A673 (cell line): ENCODE data around the gene AJAP1. TPM values are rescaled to one million over a fixed set of nuclear protein-coding genes. Genes with fewer than 3 reads are reported as not detected.

Experiments used
- BruUV-seq: library from RNA; stranded (reverse); fragments of 400-500 nt; replicated peaks from 2 replicates; lab custom pipeline; 2021; lab: Mats Ljungman, UMichigan
- CTCF ChIA-PET: fragments of 300-600 bp; sonication (Branson Sonifier 250); formaldehyde crosslinking; loops from one replicate; lab custom pipeline; 2022; ENCODE audit warnings: antibody characterized with exemption; lab: Charles Lee
- POLR2A ChIA-PET: fragments of 300-600 bp; sonication (Branson Sonifier 250); formaldehyde crosslinking; loops from one replicate; lab custom pipeline; 2022; ENCODE audit warnings: antibody characterized with exemption; ENCODE audit not compliant: low non-redundant PET; lab: Charles Lee
- DNase-seq: peaks from one replicate; pipeline ENCODE4 v3.0.0-alpha.2; 2015; ENCODE audit warnings: low spot score
- H3K27ac ChIP-seq: fragments of 200-600 bp; sonication (generic); 2 replicates; pipeline ENCODE4 v1.5.1; 2016; ENCODE audit warnings: mixed run types, low read depth, mild to moderate bottlenecking, mixed read lengths, antibody characterized with exemption, low read length; ENCODE audit not compliant: poor library complexity, severe bottlenecking
- H3K27me3 ChIP-seq: fragments of 200-600 bp; sonication (generic); replicated peaks from 2 replicates; pipeline ENCODE4 v1.6.1; 2017; ENCODE audit warnings: mixed run types, low read depth, mild to moderate bottlenecking, mixed read lengths, antibody characterized with exemption, low read length; ENCODE audit not compliant: insufficient read depth, poor library complexity
- H3K36me3 ChIP-seq: fragments of 200-600 bp; sonication (generic); 2 replicates; pipeline ENCODE4 v1.6.1; 2016; ENCODE audit warnings: mixed run types, mild to moderate bottlenecking, mixed read lengths, antibody characterized with exemption, low read length; ENCODE audit not compliant: insufficient read depth, poor library complexity, severe bottlenecking
- H3K4me1 ChIP-seq: fragments of 200-600 bp; sonication (generic); 2 replicates; pipeline ENCODE4 v1.6.1; 2017; ENCODE audit warnings: mixed run types, mild to moderate bottlenecking, mixed read lengths, antibody characterized with exemption, low read length; ENCODE audit not compliant: insufficient read depth, poor library complexity, severe bottlenecking
- H3K4me3 ChIP-seq: fragments of 200-600 bp; sonication (generic); 2 replicates; pipeline ENCODE4 v1.5.1; 2016; ENCODE audit warnings: low read depth, mixed run types, mild to moderate bottlenecking, mixed read lengths, low read length; ENCODE audit not compliant: poor library complexity, severe bottlenecking
- H3K9me3 ChIP-seq: fragments of 200-600 bp; sonication (generic); 2 replicates; pipeline ENCODE4 v1.6.1; 2016; ENCODE audit warnings: mixed run types, low read depth, mild to moderate bottlenecking, mixed read lengths, antibody characterized with exemption, low read length; ENCODE audit not compliant: poor library complexity, severe bottlenecking
- CTCF ChIP-seq: fragments of 300-800, 200-600 bp; sonication (generic); conservative IDR thresholded peaks from 2 replicates; pipeline ENCODE4 v1.5.1; 2017; ENCODE audit warnings: low read depth, mild to moderate bottlenecking, antibody characterized with exemption, low read length, moderate library complexity, mixed read lengths
- EZH2 ChIP-seq: fragments of 200-600 bp; sonication (generic); IDR thresholded peaks from 2 replicates; pipeline ENCODE4 v1.6.1; 2017; ENCODE audit warnings: borderline replicate concordance, low read depth, mild to moderate bottlenecking, mixed read lengths, antibody characterized with exemption, low read length; ENCODE audit not compliant: poor library complexity, severe bottlenecking
- intact Hi-C: fragments of 100-400 bp; cut with micrococcal nuclease; formaldehyde crosslinking; loops from one replicate; pipeline ENCODE4 v1.10.0; 2022; ENCODE audit not compliant: unreplicated experiment
- total RNA-seq: library from RNA; stranded (reverse); gene quantifications from 2 replicates; pipeline ENCODE4 v1.2.3, GENCODE V29; 2021

Gene AJAP1
- total RNA-seq, 1 experiment from 2014 or later = not detected

- Histone ChIP-seq H3K4me1 (no peaks in the 10 kb centered on the region), H3K4me3 (no peak overlapping the region), H3K36me3 (no peaks in the 10 kb centered on the region), H3K27ac (no peak overlapping the region), H3K9me3 (peaks cover 3% of the 10 kb centered on the region), H3K27me3 (no peaks in the 10 kb centered on the region)
- DNase-seq = no peak
- ChIA-PET POLR2A (no interaction called here), CTCF (no interaction called here)
- no peak for TF ChIP-seq EZH2
- TF ChIP-seq CTCF = no peak
- intact Hi-C loops = no loop called here
- BruUV-seq = no TSS peak
These were observed 131.6 kb downstream of the AJAP1 start for GRCh38 chr1:4786055-4786454.

- no TSS peak for BruUV-seq
- intact Hi-C loops = no loop called here
- DNase-seq = no peak
- no peaks in the 10 kb centered on the region for H3K4me1 ChIP-seq
- H3K36me3 ChIP-seq = no peaks in the 10 kb centered on the region
- peaks cover 3% of the 10 kb centered on the region for H3K9me3 ChIP-seq
- no peak overlapping the region for H3K27ac ChIP-seq
- no peak for TF ChIP-seq EZH2
- POLR2A ChIA-PET = no interaction called here
- H3K27me3 ChIP-seq = no peaks in the 10 kb centered on the region
- CTCF ChIA-PET = no interaction called here
- H3K4me3 ChIP-seq = no peak overlapping the region
These were observed 133.1 kb downstream of the AJAP1 start for GRCh38 chr1:4787551-4787950.

- H3K9me3 ChIP-seq = peaks cover 11% of the 10 kb centered on the region
- H3K4me1 ChIP-seq = no peaks in the 10 kb centered on the region
- no peak overlapping the region for H3K4me3 ChIP-seq
- intact Hi-C loops = no loop called here
- H3K27me3 ChIP-seq = no peaks in the 10 kb centered on the region
- TF ChIP-seq CTCF = no peak
- TF ChIP-seq EZH2 = no peak
- H3K36me3 ChIP-seq = no peaks in the 10 kb centered on the region
- no peak overlapping the region for H3K27ac ChIP-seq
- POLR2A ChIA-PET = no interaction called here
- CTCF ChIA-PET = no interaction called here
- BruUV-seq = no TSS peak
- no peak for DNase-seq
These were observed 138.2 kb downstream of the AJAP1 start for GRCh38 chr1:4792565-4792964.
